GM23338 (cell line): ENCODE results near the gene GALNT9. TPM values are rescaled to one million over a fixed set of nuclear protein-coding genes. Genes with fewer than 3 reads are reported as not detected.

Experiments used
- ATAC-seq: fragments of 200-7000 bp; cut with Tn5 transposase; 3 replicates; pipeline ENCODE4 v1.9.1; 2020
- DNase-seq: peaks from one replicate; pipeline ENCODE4 v3.0.0-alpha.2; 2015; ENCODE audit warnings: low spot score
- H2AFZ ChIP-seq: fragments of 200-600 bp; sonication (generic); 2 replicates; pipeline ENCODE4 v1.8.0; 2016; ENCODE audit warnings: antibody characterized with exemption, mild to moderate bottlenecking, moderate library complexity
- H3F3A ChIP-seq: fragments of 200-600 bp; sonication (generic); replicated peaks from 2 replicates; pipeline ENCODE4 v1.8.0; 2017; ENCODE audit warnings: antibody characterized with exemption, mixed run types, low read depth
- H3K27ac ChIP-seq: fragments of 200-600 bp; sonication (generic); 2 replicates; pipeline ENCODE4 v1.6.1; 2016; ENCODE audit warnings: low read depth
- H3K27me3 ChIP-seq: fragments of 200-600 bp; sonication (generic); 2 replicates; pipeline ENCODE4 v1.8.0; 2016; ENCODE audit warnings: mild to moderate bottlenecking, mixed run types, moderate library complexity; ENCODE audit not compliant: insufficient read depth
- H3K36me3 ChIP-seq: fragments of 200-600 bp; sonication (generic); 2 replicates; pipeline ENCODE4 v1.8.0; 2016; ENCODE audit warnings: mild to moderate bottlenecking; ENCODE audit not compliant: insufficient read depth
- H3K4me1 ChIP-seq: fragments of 200-600 bp; sonication (generic); 2 replicates; pipeline ENCODE4 v1.8.0; 2016; ENCODE audit warnings: mild to moderate bottlenecking, moderate library complexity; ENCODE audit not compliant: insufficient read depth
- H3K4me2 ChIP-seq: fragments of 200-600 bp; sonication (generic); 2 replicates; pipeline ENCODE4 v1.7.1; 2017; ENCODE audit warnings: mixed run types
- H3K4me3 ChIP-seq: fragments of 200-600 bp; sonication (generic); 2 replicates; pipeline ENCODE4 v1.6.1; 2016; ENCODE audit warnings: mixed run types
- H3K79me2 ChIP-seq: fragments of 200-600 bp; sonication (generic); replicated peaks from 2 replicates; pipeline ENCODE4 v1.8.0; 2017; ENCODE audit warnings: mild to moderate bottlenecking; ENCODE audit not compliant: insufficient read depth
- H3K9me2 ChIP-seq: fragments of 200-600 bp; sonication (generic); 2 replicates; pipeline ENCODE4 v1.8.0; 2017; ENCODE audit not compliant: insufficient read depth
- H4K20me1 ChIP-seq: fragments of 200-600 bp; sonication (generic); replicated peaks from 2 replicates; pipeline ENCODE4 v1.8.0; 2017; ENCODE audit warnings: mild to moderate bottlenecking; ENCODE audit not compliant: insufficient read depth
- H3K27ac Mint-ChIP-seq: 2 replicates; pipeline ENCODE4 v1.8.0; 2020; ENCODE audit warnings: inconsistent platforms, mild to moderate bottlenecking, moderate library complexity, mixed read lengths
- H3K27me3 Mint-ChIP-seq: 3 replicates; pipeline ENCODE4 v1.8.0; 2022; ENCODE audit warnings: low read depth, mild to moderate bottlenecking, moderate library complexity, mixed read lengths, inconsistent platforms; ENCODE audit not compliant: insufficient read depth, poor library complexity
- H3K36me3 Mint-ChIP-seq: 3 replicates; pipeline ENCODE4 v1.8.0; 2021; ENCODE audit warnings: low read depth, mild to moderate bottlenecking, inconsistent platforms, moderate library complexity, mixed read lengths
- H3K4me1 Mint-ChIP-seq: 3 replicates; pipeline ENCODE4 v1.8.0; 2020; ENCODE audit warnings: mild to moderate bottlenecking, inconsistent platforms, mixed read lengths
- H3K4me3 Mint-ChIP-seq: 3 replicates; pipeline ENCODE4 v1.8.0; 2021; ENCODE audit warnings: moderate library complexity, mild to moderate bottlenecking, inconsistent platforms, mixed read lengths
- H3K9me3 Mint-ChIP-seq: 3 replicates; pipeline ENCODE4 v1.8.0; 2020; ENCODE audit warnings: moderate library complexity, mild to moderate bottlenecking, inconsistent platforms, mixed read lengths
- CREB1 ChIP-seq: fragments of 250-450 bp; sonication (Bioruptor Pico); IDR thresholded peaks from 2 replicates; pipeline ENCODE4 v1.5.0; 2020; ENCODE audit warnings: low read depth, mild to moderate bottlenecking, moderate library complexity
- CTCF ChIP-seq, 2 experiments: fragments of 200-600 bp in 1 of 2; sonication (generic) in 1 of 2; conservative IDR thresholded peaks; 2 replicates each; pipeline versions ENCODE4 v1.5.1 to v1.6.1; 2016 to 2017; ENCODE audit warnings: antibody characterized with exemption in 2 of 2, low read depth in 2 of 2, mild to moderate bottlenecking in 2 of 2, moderate library complexity in 1 of 2
- EZH2 ChIP-seq: fragments of 200-600 bp; sonication (generic); IDR thresholded peaks from one replicate; pipeline ENCODE4 v1.8.0; 2017; ENCODE audit warnings: antibody characterized with exemption, mild to moderate bottlenecking, low read depth; ENCODE audit not compliant: unreplicated experiment
- JUNB ChIP-seq: IDR thresholded peaks from one replicate; pipeline ENCODE4 v1.6.1; 2016; ENCODE audit warnings: antibody characterized with exemption; ENCODE audit not compliant: unreplicated experiment
- STAT1 ChIP-seq: IDR thresholded peaks from one replicate; pipeline ENCODE4 v1.6.1; 2016; ENCODE audit warnings: antibody characterized with exemption; ENCODE audit not compliant: unreplicated experiment
- ZNF114 ChIP-seq: fragments of 250-450 bp; sonication (Bioruptor Pico); IDR thresholded peaks from 2 replicates; pipeline ENCODE4 v1.5.0; 2020; ENCODE audit warnings: mild to moderate bottlenecking, moderate library complexity
- ZNF331 ChIP-seq: fragments of 250-450 bp; sonication (Bioruptor Pico); IDR thresholded peaks from 2 replicates; pipeline ENCODE4 v1.5.0; 2020; ENCODE audit warnings: low read depth, mild to moderate bottlenecking, moderate library complexity
- ZNF462 ChIP-seq: fragments of 250-450 bp; sonication (Bioruptor Pico); IDR thresholded peaks from 2 replicates; pipeline ENCODE4 v1.5.0; 2020; ENCODE audit warnings: mild to moderate bottlenecking, moderate library complexity
- polyA plus RNA-seq: library from polyadenylated mRNA; unstranded; fragments of >200 nt; fragmentation: Nextera tagmentation; extraction: Ambion mirVana; gene quantifications from 2 replicates; pipeline ENCODE4 v1.2.1, GENCODE V29; 2016
- total RNA-seq: library from RNA; depleted of rRNA; stranded (reverse); fragments of >200 nt; shearing (Covaris generic); gene quantifications from 2 replicates; pipeline ENCODE4 v1.2.3, GENCODE V29; 2014

GALNT9 gene
- total and polyA plus RNA-seq, 2 experiments from 2014 or later = 0.81 to 2.5 TPM

GRCh38 chr12:132190012-132190755 is 139.2 kb downstream of the GALNT9 start:
- H3K27ac Mint-ChIP-seq = no peak overlapping the region
- H3K27me3 Mint-ChIP-seq = peaks cover 72% of the 10 kb centered on the region
- Histone ChIP-seq H3K9me2 (no peaks in the 10 kb centered on the region), H3K4me1 (peaks cover 4% of the 10 kb centered on the region; the same call in 1 of the 2 replicates), H3K27ac (no peak overlapping the region), H3K36me3 (no peaks in the 10 kb centered on the region), H3K4me3 (peak overlapping the region; percentile 69), H2AFZ (peak overlapping the region; percentile 97), H3K79me2 (no peaks in the 10 kb centered on the region), H4K20me1 (no peaks in the 10 kb centered on the region), H3K4me2 (peak overlapping the region; percentile 75), H3F3A (0 out of 2 replicates have a peak, but pooled peaks cover 2% of the 10 kb centered on the region), H3K27me3 (peaks cover 40% of the 10 kb centered on the region)
- no peak for TF ChIP-seq ZNF331 (CRISPR knock-in tag)
- TF ChIP-seq JUNB = no peak
- no peak for TF ChIP-seq ZNF114 (CRISPR knock-in tag)
- TF ChIP-seq CREB1 (CRISPR knock-in tag) = no peak
- TF ChIP-seq STAT1 = no peak
- no peak for TF ChIP-seq ZNF462 (CRISPR knock-in tag)
- peak; percentile 52 for TF ChIP-seq EZH2
- no peak for TF ChIP-seq CTCF (conservative IDR thresholded peaks at IDR 0.05; ENCODE audit: low read depth in 2 of 2)
- DNase-seq = peak; percentile 78
- H3K9me3 Mint-ChIP-seq = peaks cover 21% of the 10 kb centered on the region
- ATAC-seq = peak; percentile 66
- peaks cover 10% of the 10 kb centered on the region for H3K4me1 Mint-ChIP-seq
- peaks cover 10% of the 10 kb centered on the region for H3K36me3 Mint-ChIP-seq
- H3K4me3 Mint-ChIP-seq = peak overlapping the region; percentile 82
